ENCODE measurements around the gene PSEN2.

Gene PSEN2

DNA sequence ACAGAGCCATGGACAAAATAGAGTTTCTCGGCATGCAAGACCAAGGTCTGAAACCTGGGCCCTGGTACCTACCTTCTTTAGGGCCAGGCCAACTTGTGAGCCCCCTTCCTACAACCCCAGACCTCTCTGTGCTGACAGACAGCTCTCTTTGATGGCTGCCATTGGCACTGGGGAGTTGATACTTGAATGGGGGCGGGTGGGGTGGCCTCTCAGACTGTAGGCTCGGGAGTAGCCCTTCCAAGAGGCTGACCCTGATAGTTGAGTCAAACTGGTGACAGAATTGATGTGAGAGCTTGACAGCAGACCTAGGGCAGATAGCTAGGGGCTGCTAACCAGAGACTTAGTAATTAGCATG, 44.7 kb upstream of the PSEN2 start:
- H3K4me3 ChIP-seq (ENCODE audit: low read depth, low read length), result no peak overlapping the region
- no peak for DNase-seq (ENCODE audit: low read depth, low spot score)
- TF ChIP-seq, protein P1, sequence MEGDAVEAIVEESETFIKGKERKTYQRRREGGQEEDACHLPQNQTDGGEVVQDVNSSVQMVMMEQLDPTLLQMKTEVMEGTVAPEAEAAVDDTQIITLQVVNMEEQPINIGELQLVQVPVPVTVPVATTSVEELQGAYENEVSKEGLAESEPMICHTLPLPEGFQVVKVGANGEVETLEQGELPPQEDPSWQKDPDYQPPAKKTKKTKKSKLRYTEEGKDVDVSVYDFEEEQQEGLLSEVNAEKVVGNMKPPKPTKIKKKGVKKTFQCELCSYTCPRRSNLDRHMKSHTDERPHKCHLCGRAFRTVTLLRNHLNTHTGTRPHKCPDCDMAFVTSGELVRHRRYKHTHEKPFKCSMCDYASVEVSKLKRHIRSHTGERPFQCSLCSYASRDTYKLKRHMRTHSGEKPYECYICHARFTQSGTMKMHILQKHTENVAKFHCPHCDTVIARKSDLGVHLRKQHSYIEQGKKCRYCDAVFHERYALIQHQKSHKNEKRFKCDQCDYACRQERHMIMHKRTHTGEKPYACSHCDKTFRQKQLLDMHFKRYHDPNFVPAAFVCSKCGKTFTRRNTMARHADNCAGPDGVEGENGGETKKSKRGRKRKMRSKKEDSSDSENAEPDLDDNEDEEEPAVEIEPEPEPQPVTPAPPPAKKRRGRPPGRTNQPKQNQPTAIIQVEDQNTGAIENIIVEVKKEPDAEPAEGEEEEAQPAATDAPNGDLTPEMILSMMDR (IDR thresholded peaks at IDR 0.05; ENCODE audit: insufficient read depth, low read length, missing control alignments), result no peak
- POLR2A ChIA-PET, result no interaction called here
- CTCF ChIA-PET, result interaction anchor here (1.2 to 12.4 kb wide), 4 partner anchors 10 to 206 kb away, joined by 3 to 424 read pairs (median 16); no protein-coding TSS in a partner anchor

- TF ChIP-seq, protein P1 (IDR thresholded peaks at IDR 0.05; ENCODE audit: insufficient read depth, low read length, missing control alignments), result no peak
- POLR2A ChIA-PET, result no interaction called here
- CTCF ChIA-PET, result interaction anchor here (0.8 to 12.4 kb wide), 8 partner anchors 11 to 279 kb away, joined by 3 to 424 read pairs (median 4); no protein-coding TSS in a partner anchor
- H3K4me3 ChIP-seq (ENCODE audit: low read depth, low read length), result no peak overlapping the region
- no peak for DNase-seq (ENCODE audit: low read depth, low spot score)
Observed at GRCh38 chr1:226826479-226827261, 43.7 kb upstream of the PSEN2 start.

GRCh38 chr1:226827458-226827857, 43.0 kb upstream of the PSEN2 start:
- POLR2A ChIA-PET, result no interaction called here
- no peak overlapping the region for H3K4me3 ChIP-seq (ENCODE audit: low read depth, low read length)
- TF ChIP-seq, protein P1 (IDR thresholded peaks at IDR 0.05; ENCODE audit: insufficient read depth, low read length, missing control alignments), result no peak

DNA sequence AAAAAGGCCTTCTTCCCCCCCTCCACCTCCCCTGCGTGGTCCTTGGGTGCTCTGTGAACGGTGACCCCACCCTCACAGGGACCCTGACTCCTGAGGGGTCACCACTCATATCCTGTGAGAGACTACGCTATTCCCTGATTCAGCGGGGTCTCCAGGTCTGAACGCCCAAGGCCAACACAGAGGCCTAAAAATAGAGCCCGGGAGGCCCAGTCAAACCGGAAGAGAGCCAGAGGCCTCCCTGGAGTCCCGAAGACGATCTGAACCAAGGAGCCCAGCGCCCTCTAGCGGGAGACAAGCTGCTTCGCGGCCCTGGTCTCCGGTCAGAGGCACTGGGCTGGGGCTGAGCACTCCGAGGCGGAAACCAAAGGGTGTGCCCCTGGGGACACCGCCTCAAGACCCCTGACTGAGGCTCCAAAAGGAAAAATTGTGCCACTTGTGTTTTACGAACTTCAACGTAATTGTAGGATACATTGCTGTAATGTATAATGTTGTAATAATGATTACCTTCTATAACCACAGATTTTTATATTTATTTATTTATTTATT, 42.4 kb upstream of the PSEN2 start:
- ChIA-PET CTCF (interaction anchor here (0.6 to 12.4 kb wide), 27 partner anchors 8 to 610 kb away, joined by 3 to 424 read pairs (median 3); no protein-coding TSS in a partner anchor), POLR2A (no interaction called here)
- TF ChIP-seq, protein P1 (IDR thresholded peaks at IDR 0.05; ENCODE audit: insufficient read depth, low read length, missing control alignments), result peak; percentile 96
- DNase-seq (ENCODE audit: low read depth, low spot score), result peak; percentile 66
- no peak overlapping the region for H3K4me3 ChIP-seq (ENCODE audit: low read depth, low read length)

More at GRCh38 chr1:226827458-226827857, 43.0 kb upstream of the PSEN2 start:
- no peak for DNase-seq (ENCODE audit: low read depth, low spot score)
- CTCF ChIA-PET, result interaction anchor here (0.8 to 12.4 kb wide), 13 partner anchors 7 to 283 kb away, joined by 3 to 424 read pairs (median 4); no protein-coding TSS in a partner anchor

DNA sequence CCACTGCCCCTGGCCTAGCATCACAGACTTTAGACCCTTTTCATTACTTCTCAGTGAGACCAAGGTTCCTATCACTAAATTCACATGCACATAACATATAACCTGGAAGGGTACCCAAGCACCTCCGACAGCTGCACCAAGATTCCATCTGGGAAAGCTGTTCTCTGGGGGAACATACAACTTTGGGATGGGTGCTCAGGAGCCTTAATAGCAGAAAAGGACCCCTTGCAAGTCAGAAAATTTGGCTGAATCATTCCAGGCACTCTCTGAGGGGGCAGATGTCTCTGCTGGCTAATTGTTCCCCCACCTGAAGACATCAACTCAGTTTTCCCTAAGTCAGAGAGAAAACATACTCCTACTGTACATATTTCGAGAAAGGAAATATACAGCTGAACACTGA, 41.3 kb upstream of the PSEN2 start:
- ChIA-PET POLR2A (no interaction called here), CTCF (interaction anchor here (0.8 to 12.4 kb wide), 17 partner anchors 9 to 609 kb away, joined by 3 to 424 read pairs (median 3); no protein-coding TSS in a partner anchor)
- no peak overlapping the region for H3K4me3 ChIP-seq (ENCODE audit: low read depth, low read length)
- TF ChIP-seq, protein P1 (IDR thresholded peaks at IDR 0.05; ENCODE audit: insufficient read depth, low read length, missing control alignments), result no peak
- DNase-seq (ENCODE audit: low read depth, low spot score), result no peak

GRCh38 chr1:226831953-226832352, 38.5 kb upstream of the PSEN2 start:
- CTCF ChIA-PET, result no interaction called here
- no peak overlapping the region for H3K4me3 ChIP-seq (ENCODE audit: low read depth, low read length)
- TF ChIP-seq, protein P1 (IDR thresholded peaks at IDR 0.05; ENCODE audit: insufficient read depth, low read length, missing control alignments), result no peak
- POLR2A ChIA-PET, result no interaction called here
- no peak for DNase-seq (ENCODE audit: low read depth, low spot score)

All from AG04449 (cell line).